Neuronal stem cell (in vitro differentiated cells): Measurements from ENCODE around the gene LRMDA.

Experiments used
- DNase-seq: peaks from one replicate; pipeline ENCODE4 v3.0.0-alpha.2; 2013; ENCODE audit warnings: low spot score
- H2AFZ ChIP-seq: one replicate; pipeline ENCODE4 v1.6.1; 2013; ENCODE audit warnings: mild to moderate bottlenecking, low read length, inconsistent platforms
- H2AK5ac ChIP-seq: 2 replicates; pipeline ENCODE4 v1.6.1; 2013; ENCODE audit warnings: low read depth, mild to moderate bottlenecking, inconsistent platforms, low read length, moderate library complexity, mixed read lengths
- H2BK120ac ChIP-seq: 2 replicates; pipeline ENCODE4 v1.6.1; 2013; ENCODE audit warnings: low read depth, mild to moderate bottlenecking, inconsistent platforms, low read length, moderate library complexity, mixed read lengths
- H2BK12ac ChIP-seq: one replicate; pipeline ENCODE4 v1.6.1; 2013; ENCODE audit warnings: low read length, inconsistent platforms
- H2BK15ac ChIP-seq: 2 replicates; pipeline ENCODE4 v1.6.1; 2013; ENCODE audit warnings: mild to moderate bottlenecking, low read length, inconsistent platforms, mixed read lengths
- H2BK5ac ChIP-seq: one replicate; pipeline ENCODE4 v1.6.1; 2013; ENCODE audit warnings: inconsistent platforms, mild to moderate bottlenecking, low read length, moderate library complexity
- H3K14ac ChIP-seq: one replicate; pipeline ENCODE4 v1.6.1; 2013; ENCODE audit warnings: low read length, inconsistent platforms
- H3K18ac ChIP-seq: 2 replicates; pipeline ENCODE4 v1.6.1; 2013; ENCODE audit warnings: low read length, inconsistent platforms
- H3K23ac ChIP-seq: 2 replicates; pipeline ENCODE4 v1.6.1; 2013; ENCODE audit warnings: low read depth, mild to moderate bottlenecking, mixed read lengths, low read length, inconsistent platforms; ENCODE audit not compliant: poor library complexity
- H3K27ac ChIP-seq: replicated peaks from 3 replicates; pipeline ENCODE4 v1.5.1; 2013; ENCODE audit warnings: low read length, inconsistent platforms
- H3K27me3 ChIP-seq, 3 experiments: 2 replicates each; pipeline ENCODE4 v1.6.1; 2013; ENCODE audit warnings: low read length in 3 of 3, mild to moderate bottlenecking in 2 of 3, inconsistent platforms in 1 of 3, low read depth in 1 of 3, mixed read lengths in 1 of 3, moderate library complexity in 1 of 3; ENCODE audit not compliant: control insufficient read depth in 3 of 3, insufficient read depth in 3 of 3
- H3K36me3 ChIP-seq, 2 donors: replicated peaks in 1 of 2; 2 replicates each; pipeline ENCODE4 v1.6.1; 2013; ENCODE audit warnings: low read length in 2 of 2; ENCODE audit not compliant: control insufficient read depth in 2 of 2, insufficient read depth in 2 of 2
- H3K4ac ChIP-seq: 2 replicates; pipeline ENCODE4 v1.6.1; 2013; ENCODE audit warnings: inconsistent platforms, mild to moderate bottlenecking, low read length, moderate library complexity
- H3K4me1 ChIP-seq, 2 donors: 1 replicate in 1 of 2; 2 replicates in 1 of 2; pipeline ENCODE4 v1.6.1; 2013; ENCODE audit warnings: low read length in 2 of 2, low read depth in 1 of 2; ENCODE audit not compliant: control insufficient read depth in 2 of 2, insufficient read depth in 1 of 2
- H3K4me2 ChIP-seq: one replicate; pipeline ENCODE4 v1.6.1; 2013; ENCODE audit warnings: mild to moderate bottlenecking, low read length, inconsistent platforms; ENCODE audit not compliant: insufficient read depth, poor library complexity, severe bottlenecking
- H3K4me3 ChIP-seq, 2 donors: 2 replicates each; pipeline ENCODE4 v1.5.1; 2013; ENCODE audit warnings: low read length in 2 of 2, mild to moderate bottlenecking in 2 of 2, inconsistent platforms in 1 of 2, moderate library complexity in 1 of 2
- H3K79me1 ChIP-seq: one replicate; pipeline ENCODE4 v1.6.1; 2013; ENCODE audit warnings: low read depth, mild to moderate bottlenecking, inconsistent platforms, low read length, moderate library complexity
- H3K9ac ChIP-seq: one replicate; pipeline ENCODE4 v1.6.1; 2013; ENCODE audit warnings: mild to moderate bottlenecking, low read depth, low read length, inconsistent platforms; ENCODE audit not compliant: poor library complexity
- H3K9me3 ChIP-seq, 2 donors: replicated peaks in 1 of 2; 2 replicates each; pipeline versions ENCODE3 to v1.6.1; 2013; ENCODE audit warnings: low read length in 2 of 2, mild to moderate bottlenecking in 2 of 2, inconsistent platforms in 1 of 2, low read depth in 1 of 2, mixed read lengths in 1 of 2, moderate library complexity in 1 of 2; ENCODE audit not compliant: control insufficient read depth in 2 of 2, insufficient read depth in 1 of 2
- H4K8ac ChIP-seq: one replicate; pipeline ENCODE4 v1.6.1; 2013; ENCODE audit warnings: low read depth, mild to moderate bottlenecking, inconsistent platforms, low read length, moderate library complexity
- H4K91ac ChIP-seq: one replicate; pipeline ENCODE4 v1.6.1; 2013; ENCODE audit warnings: low read length, low read depth, mild to moderate bottlenecking, inconsistent platforms; ENCODE audit not compliant: poor library complexity
- WGBS, 2 donors: extraction: QIAGEN DNeasy Blood & Tissue Kit; methylation state at CpG; one replicate each; pipeline ENCODE4 v1.1.7; 2013; ENCODE audit warnings: missing lambda C conversion rate in 2 of 2, mixed read lengths in 1 of 2; ENCODE audit not compliant: insufficient read length in 2 of 2, insufficient replicate concordance in 1 of 2; ENCODE audit errors: extremely low coverage in 2 of 2; 5-methylcytosine and 5-hydroxymethylcytosine counted together

LRMDA gene

DNA sequence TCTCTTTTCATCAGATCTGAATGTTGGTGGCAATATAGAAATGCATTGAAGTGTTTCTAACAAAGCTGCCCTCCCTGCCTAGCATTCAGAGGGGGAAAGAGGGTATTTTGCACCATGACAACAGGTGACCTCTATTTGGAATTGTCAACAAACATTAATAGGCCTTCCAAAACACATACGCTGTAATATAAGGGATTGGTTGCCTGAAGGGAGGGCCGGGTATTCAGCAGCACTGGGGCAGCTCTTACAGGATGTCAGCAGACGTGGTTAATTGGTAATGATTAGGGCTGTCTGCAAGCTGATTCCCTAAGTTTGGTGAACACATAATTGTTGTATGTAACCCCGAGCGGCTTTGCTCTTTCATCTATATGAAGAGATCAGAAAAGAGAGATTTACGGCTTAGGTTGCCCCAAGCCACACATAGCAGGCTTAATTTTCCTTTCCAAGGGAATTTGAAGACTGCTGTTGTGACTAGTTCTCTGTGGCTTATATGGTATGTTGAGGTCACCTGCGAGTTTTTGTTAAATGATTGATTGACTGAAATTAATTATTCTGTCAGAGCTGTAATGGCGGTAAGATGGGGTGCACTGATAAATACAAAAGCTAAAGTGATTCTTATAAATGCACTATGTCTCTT lies 759.3 kb downstream of the LRMDA start:
- no peak overlapping the region for H3K4ac ChIP-seq
- no peak overlapping the region for H2BK120ac ChIP-seq
- no peaks in the 10 kb centered on the region for H3K27me3 ChIP-seq
- H2AFZ ChIP-seq: no peak overlapping the region
- no peaks in the 10 kb centered on the region for H3K36me3 ChIP-seq
- H3K9ac ChIP-seq: no peak overlapping the region
- no peak overlapping the region for H2BK5ac ChIP-seq
- no peak overlapping the region for H3K23ac ChIP-seq
- no peak overlapping the region for H2BK12ac ChIP-seq
- H3K4me1 ChIP-seq: peaks cover 5% of the 10 kb centered on the region in 2 donors
- H3K79me1 ChIP-seq: no peaks in the 10 kb centered on the region
- no peak overlapping the region for H4K91ac ChIP-seq
- H3K4me2 ChIP-seq: no peak overlapping the region
- no peak overlapping the region for H2BK15ac ChIP-seq
- no peak overlapping the region for H4K8ac ChIP-seq
- no CpG with 5 or more reads among the region's 8 CpGs for WGBS, 2 donors
- no peak for DNase-seq
- no peak overlapping the region for H3K18ac ChIP-seq
- H3K27ac ChIP-seq: no peak overlapping the region
- H2AK5ac ChIP-seq: no peak overlapping the region
- no peak overlapping the region for H3K14ac ChIP-seq
- no peak overlapping the region for H3K4me3 ChIP-seq
- no peaks in the 10 kb centered on the region for H3K9me3 ChIP-seq

DNA sequence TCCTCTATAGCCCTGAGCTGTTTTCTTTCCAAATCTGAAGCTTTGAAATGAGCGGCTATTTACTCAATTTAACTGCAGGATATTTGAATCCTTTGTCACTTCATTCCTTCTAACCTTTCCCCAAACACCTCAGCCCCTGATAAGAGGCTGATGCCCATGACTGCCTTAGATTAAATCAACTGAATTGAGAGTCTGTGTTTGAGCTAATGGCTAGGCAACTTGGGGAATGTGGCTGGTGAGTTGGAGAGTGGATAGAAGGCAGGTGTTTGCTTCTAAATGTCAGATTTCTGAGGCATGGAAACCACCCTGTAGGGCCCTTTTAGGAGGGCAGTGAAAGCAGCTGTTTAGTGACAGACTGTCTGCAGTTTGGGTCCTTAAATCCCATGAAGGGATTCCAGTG lies 759.9 kb downstream of the LRMDA start:
- no peaks in the 10 kb centered on the region for H3K79me1 ChIP-seq
- H2BK12ac ChIP-seq: no peak overlapping the region
- no peak overlapping the region for H3K14ac ChIP-seq
- H2AFZ ChIP-seq: no peak overlapping the region
- H3K9ac ChIP-seq: no peak overlapping the region
- no peak for DNase-seq
- H3K4me3 ChIP-seq: no peak overlapping the region
- no peak overlapping the region for H2BK5ac ChIP-seq
- no peak overlapping the region for H2AK5ac ChIP-seq
- H4K8ac ChIP-seq: no peak overlapping the region
- H3K23ac ChIP-seq: no peak overlapping the region
- H2BK120ac ChIP-seq: no peak overlapping the region
- H2BK15ac ChIP-seq: no peak overlapping the region
- H3K36me3 ChIP-seq: no peaks in the 10 kb centered on the region
- H3K9me3 ChIP-seq: no peaks in the 10 kb centered on the region
- no peak overlapping the region for H3K18ac ChIP-seq
- H3K27ac ChIP-seq: no peak overlapping the region
- H4K91ac ChIP-seq: no peak overlapping the region
- H3K4me1 ChIP-seq: peaks cover 5% of the 10 kb centered on the region in 2 donors
- H3K4me2 ChIP-seq: no peak overlapping the region
- WGBS, 2 donors: no CpG with 5 or more reads among the region's 1 CpG
- no peaks in the 10 kb centered on the region for H3K27me3 ChIP-seq
- H3K4ac ChIP-seq: no peak overlapping the region

DNA sequence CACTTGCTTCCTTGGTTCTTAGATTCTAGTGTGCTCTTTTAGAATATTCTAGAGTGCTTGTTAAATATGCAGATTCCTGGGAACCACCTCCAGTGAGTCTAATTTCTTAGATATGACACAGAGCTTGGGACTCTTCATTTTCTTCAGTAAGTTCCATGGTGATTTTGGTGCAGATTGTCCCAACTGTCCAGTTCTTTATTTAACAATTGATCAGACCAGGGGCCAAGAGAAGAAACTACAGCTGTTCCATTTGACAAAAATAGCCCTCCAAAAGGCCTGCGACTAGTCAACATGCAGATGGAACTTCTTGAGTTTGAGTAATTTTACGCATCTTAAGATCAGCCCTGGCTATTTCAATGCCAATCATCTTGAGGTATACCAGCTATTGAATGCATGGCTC lies 760.7 kb downstream of the LRMDA start:
- no peak overlapping the region for H2BK120ac ChIP-seq
- H3K36me3 ChIP-seq: no peaks in the 10 kb centered on the region
- no peak overlapping the region for H3K18ac ChIP-seq
- H2AFZ ChIP-seq: no peak overlapping the region
- no peak overlapping the region for H2BK5ac ChIP-seq
- no peak overlapping the region for H4K8ac ChIP-seq
- no peaks in the 10 kb centered on the region for H3K27me3 ChIP-seq
- H2BK15ac ChIP-seq: no peak overlapping the region
- no CpG with 5 or more reads among the region's 2 CpGs for WGBS, 2 donors
- H2BK12ac ChIP-seq: no peak overlapping the region
- no peak for DNase-seq
- H3K14ac ChIP-seq: no peak overlapping the region
- no peak overlapping the region for H3K4me3 ChIP-seq
- no peaks in the 10 kb centered on the region for H3K9me3 ChIP-seq
- no peaks in the 10 kb centered on the region for H3K79me1 ChIP-seq
- H3K4me1 ChIP-seq: peaks cover 5% of the 10 kb centered on the region in 2 donors
- no peak overlapping the region for H2AK5ac ChIP-seq
- H3K9ac ChIP-seq: no peak overlapping the region
- H3K4ac ChIP-seq: no peak overlapping the region
- no peak overlapping the region for H4K91ac ChIP-seq
- H3K4me2 ChIP-seq: no peak overlapping the region
- H3K27ac ChIP-seq: no peak overlapping the region
- no peak overlapping the region for H3K23ac ChIP-seq

DNA sequence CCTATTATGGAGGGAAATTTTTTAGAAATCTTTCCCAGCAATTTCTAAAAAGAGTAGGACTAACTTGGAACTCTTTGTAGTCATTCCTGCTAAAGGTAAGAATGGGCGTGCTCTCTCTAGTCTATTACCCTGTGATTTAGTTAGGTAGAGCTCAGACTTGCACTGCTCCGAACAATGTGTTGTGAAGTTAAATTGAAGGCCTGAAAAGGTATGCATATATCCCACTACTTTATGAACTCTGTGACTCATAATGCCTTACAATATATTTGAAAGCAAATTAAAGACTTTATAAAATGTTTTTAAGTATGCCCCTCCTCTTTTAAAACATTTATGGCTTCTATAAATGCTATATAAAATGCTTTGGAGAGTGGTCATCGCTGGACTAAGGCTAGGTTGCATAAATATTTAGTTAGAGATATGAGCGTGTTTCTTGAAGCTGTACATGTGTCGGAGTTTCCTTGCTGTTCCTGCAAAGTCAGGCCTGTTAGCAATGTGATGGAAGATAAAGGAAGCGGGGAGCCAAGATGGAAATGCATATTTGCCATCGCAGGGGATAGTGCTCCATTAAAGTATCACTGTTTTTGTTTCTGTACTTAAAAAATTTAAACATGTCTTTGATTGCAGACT lies 761.4 kb downstream of the LRMDA start:
- Histone ChIP-seq H2AK5ac (no peak overlapping the region), H2BK120ac (no peak overlapping the region), H3K4me3 (no peak overlapping the region), H3K14ac (no peak overlapping the region), H3K23ac (no peak overlapping the region), H4K91ac (no peak overlapping the region), H3K4ac (no peak overlapping the region), H3K4me1 (peaks cover 5% of the 10 kb centered on the region in 2 donors), H3K27ac (no peak overlapping the region), H4K8ac (no peak overlapping the region), H3K27me3 (no peaks in the 10 kb centered on the region), H2AFZ (no peak overlapping the region), H2BK5ac (no peak overlapping the region), H3K9me3 (no peaks in the 10 kb centered on the region), H3K18ac (no peak overlapping the region), H3K4me2 (no peak overlapping the region), H3K9ac (no peak overlapping the region), H3K79me1 (no peaks in the 10 kb centered on the region), H2BK15ac (no peak overlapping the region), H2BK12ac (no peak overlapping the region), H3K36me3 (no peaks in the 10 kb centered on the region)
- DNase-seq: no peak
- no CpG with 5 or more reads among the region's 7 CpGs for WGBS, 2 donors
